Stimulated activated CD4-positive, alpha-beta T cell treated with anti-CD3 and anti-CD28 coated beads, Interleukin-2, amount 100 ng/mL, for 4 hours (primary cell): ENCODE data around the gene GALNT2.

Experiments used
- DNase-seq: peaks from one replicate; pipeline ENCODE4 v3.0.0-alpha.2; 2020; ENCODE audit warnings: low read depth

GALNT2 gene

GRCh38 chr1:230187290-230187689 lies 120.3 kb downstream of the GALNT2 start:
- no peak for DNase-seq

DNA sequence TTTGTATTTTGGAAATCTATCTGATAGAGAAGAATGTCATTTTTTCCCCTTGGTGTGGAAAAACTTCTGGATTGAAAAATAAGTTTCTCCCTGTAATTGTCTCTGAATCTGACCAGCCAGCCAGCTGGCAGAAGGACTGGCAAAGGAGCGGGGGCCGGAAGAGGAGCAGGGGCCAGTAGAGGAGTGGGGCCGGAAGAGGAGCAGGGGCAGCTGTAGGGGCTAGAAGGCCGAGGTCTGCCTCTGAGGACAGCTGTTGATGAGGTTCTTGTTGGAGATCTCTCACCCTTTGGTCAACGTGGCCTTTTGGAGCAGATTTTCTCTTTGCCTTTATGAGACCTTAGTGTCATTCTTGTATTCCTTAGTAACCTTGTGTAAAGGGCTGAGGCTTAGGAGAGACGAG lies 121.8 kb downstream of the GALNT2 start:
- no peak for DNase-seq

GRCh38 chr1:230189341-230189740 lies 122.3 kb downstream of the GALNT2 start:
- DNase-seq = no peak

DNA sequence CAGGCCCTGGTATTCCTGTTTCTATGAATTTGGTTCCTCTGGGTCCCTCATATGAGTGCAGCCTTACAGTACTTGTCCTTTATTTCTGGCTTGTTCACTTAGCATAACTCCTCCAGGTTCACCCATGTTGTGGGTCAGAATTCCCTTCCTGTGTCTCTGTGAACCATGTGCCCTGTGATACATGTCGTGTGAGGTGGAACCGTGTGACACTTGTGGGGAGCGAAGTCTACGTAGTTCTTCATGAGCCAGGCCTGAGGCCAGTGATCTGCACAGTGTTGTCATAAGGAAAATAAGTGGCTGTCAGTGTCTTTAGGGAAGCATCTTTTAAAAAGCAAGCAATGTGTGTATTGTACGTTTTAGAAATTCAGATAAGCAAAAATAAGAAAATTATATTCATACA lies 122.8 kb downstream of the GALNT2 start:
- no peak for DNase-seq

- no peak for DNase-seq
These were observed 124.2 kb downstream of the GALNT2 start for GRCh38 chr1:230191079-230191804.

- no peak for DNase-seq
These were observed 124.8 kb downstream of the GALNT2 start for GRCh38 chr1:230191855-230192254.

- DNase-seq = no peak
These were observed 127.5 kb downstream of the GALNT2 start for GRCh38 chr1:230194525-230194924.

DNA sequence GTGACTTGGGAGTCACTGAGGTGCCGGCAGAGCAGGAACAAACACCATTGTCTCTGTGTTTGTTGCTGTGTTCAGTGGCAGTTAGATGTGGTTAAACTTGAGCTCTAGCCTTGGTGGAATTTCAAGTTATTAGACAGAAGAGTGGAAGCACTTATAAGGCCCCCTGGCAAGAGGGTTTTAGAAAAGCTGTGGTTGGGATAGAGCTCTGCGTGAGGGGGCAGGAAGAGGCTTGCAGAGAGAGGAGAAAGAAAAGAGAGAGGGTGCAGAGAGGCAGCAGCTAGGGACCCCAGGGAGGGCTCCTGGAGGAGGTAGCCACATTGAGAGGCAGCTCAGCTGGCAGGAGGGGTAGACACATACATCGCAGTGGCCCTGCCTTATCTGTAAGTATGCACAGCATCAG lies 128.2 kb downstream of the GALNT2 start:
- no peak for DNase-seq

GRCh38 chr1:230196077-230196476 lies 129.0 kb downstream of the GALNT2 start:
- DNase-seq = no peak

DNA sequence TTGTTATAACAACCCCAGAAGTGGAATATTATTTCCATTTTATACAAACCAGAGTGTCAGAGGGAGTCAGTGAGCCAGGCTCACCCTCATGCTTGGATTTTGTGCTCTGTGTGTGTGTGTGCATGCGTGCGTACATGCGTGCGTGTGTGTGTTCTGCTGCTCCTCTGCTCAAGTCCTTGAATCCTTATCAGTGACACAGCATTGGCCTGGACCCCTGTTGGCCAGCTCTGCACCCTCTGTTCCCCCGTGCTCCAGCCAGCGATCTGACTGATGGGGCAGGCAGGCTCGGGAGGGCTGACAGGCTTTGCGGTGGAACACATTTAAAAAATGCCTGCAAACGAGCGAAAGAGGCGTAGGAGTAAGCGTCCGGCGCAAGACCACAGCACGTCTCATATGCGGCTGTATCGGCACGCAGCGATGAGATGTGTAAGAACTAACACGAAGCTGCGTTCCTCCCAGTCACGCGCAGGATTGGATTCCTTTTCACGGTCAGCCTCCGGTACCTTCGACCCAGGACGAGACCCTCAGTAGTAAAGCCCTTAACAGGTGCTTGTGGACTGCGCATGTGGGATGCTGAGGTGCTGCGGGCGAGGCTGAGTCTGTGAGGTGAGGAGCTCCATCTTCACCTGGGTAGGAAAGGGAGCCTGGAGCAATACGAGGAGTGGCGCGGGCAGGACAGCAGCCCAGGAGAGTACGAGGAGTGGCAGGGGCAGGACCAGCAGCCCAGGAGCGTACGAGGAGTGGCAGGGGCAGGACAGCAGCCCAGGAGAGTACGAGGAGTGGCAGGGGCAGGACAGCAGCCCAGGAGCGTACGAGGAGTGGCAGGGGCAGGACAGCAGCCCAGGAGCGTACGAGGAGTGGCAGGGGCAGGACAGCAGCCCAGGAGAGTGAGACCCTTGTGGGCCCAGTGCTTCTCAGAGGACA lies 130.9 kb downstream of the GALNT2 start:
- DNase-seq = no peak

DNA sequence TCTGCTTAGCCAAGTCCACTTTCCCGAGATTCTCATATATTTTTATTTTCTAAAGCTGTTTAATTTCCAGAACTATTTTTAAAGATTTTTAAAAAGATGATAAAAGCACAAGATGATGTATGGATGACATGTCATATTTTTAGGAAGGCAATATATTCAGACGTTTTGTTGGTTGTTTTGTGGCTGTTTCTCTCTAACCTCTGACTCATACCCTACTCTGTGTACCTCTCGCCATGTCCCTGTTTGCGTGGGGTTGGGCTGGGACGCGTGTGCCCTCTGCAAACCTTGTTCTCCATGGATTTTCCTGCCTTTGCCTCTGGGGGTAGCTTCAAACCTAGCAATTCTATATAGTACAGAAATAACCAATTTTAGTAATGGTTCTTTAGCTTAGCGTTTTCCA lies 132.0 kb downstream of the GALNT2 start:
- no peak for DNase-seq

- DNase-seq = no peak
These were observed 132.5 kb downstream of the GALNT2 start for GRCh38 chr1:230199554-230199953.

DNA sequence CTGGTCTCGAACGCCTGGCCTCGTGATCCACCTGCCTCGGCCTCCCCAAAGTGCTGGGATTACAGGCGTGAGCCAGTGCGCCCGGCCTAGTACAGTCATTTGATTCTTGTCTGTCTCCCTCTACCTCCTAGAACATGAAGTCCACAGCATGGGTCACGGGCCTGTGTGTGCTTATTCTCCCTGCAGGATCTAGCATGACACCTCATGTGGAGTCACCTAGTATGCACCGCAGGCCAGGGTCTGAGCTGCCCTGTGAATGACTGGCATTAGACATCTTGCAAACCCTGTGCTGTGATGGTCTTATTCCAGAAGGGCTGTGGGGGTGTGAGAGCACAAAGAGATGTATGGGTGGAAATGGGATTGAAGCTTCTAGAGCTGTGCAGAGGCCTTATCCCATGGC lies 133.2 kb downstream of the GALNT2 start:
- DNase-seq = no peak

DNA sequence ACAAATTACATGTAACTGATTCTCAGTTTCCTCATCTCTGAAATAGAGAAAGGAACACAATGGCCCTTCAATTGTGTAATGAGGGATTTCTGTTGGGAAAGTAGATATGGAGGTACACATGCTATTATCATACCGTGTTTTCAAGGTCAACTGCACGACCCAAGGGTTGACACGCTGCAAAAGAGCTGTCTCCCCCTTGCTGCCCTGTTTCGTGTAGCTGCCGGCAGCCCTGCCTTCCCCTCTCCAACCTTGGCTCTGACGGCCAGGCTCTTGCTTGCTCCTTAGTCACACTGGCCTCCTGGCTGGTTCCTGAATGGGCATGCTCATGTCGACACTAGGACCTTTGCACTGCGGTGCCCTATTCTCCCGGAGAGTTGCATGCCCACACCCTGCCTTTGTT lies 134.4 kb downstream of the GALNT2 start:
- no peak for DNase-seq

GRCh38 chr1:230204842-230205241 lies 137.8 kb downstream of the GALNT2 start:
- no peak for DNase-seq

GRCh38 chr1:230205719-230206198 lies 138.7 kb downstream of the GALNT2 start:
- no peak for DNase-seq

- DNase-seq = no peak
These were observed 139.2 kb downstream of the GALNT2 start for GRCh38 chr1:230206207-230206606.

- DNase-seq = no peak
These were observed 139.9 kb downstream of the GALNT2 start for GRCh38 chr1:230206976-230207375.

DNA sequence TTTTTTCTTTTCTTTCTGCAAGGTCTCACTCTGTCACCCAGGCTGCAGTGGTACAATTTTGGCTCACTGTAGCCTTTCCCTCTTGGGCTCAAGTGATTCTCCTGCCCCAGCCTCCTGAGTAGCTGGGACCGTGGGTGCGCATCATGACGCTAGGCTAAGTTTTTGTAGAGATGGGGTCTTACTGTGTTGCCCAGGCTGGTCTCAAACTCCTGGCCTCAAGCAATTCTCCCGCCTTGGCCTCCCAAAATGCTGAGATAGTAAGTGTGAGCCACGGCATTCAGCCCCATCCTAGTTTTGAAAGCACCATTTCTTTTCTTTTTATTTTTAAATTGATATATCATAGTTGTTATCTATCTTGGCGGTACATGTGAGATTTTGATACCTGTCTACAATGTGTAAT lies 140.6 kb downstream of the GALNT2 start:
- DNase-seq = no peak

DNA sequence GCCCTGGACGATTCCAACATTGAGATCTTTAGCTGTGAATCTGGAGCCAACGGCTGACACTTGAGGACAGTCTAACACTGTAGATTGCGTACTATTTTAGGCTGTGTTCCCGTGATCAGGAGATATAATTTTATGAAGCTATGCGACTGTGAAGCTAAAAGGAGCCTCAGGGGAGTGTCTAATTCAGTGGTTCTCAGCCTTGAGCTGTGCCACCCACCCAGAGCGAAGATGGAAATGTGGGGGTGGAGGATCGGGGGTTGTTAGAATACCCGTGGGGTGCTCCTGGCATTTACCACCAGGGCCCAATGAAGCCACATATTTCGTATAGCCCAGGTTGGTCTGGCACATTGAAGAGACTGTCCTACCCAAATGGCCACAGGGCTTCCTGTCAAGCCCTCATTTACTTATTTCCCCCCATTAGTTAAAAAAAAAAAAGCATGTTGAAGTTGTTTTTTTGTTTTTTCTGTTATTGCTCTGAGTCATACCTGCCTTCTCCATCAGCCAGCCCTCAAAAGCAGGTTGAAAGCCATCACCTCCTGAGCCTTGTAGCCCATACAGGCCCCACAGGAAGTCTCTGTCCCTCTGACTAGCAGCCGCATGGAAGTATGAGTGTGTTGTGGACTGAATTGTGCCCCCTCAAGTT lies 141.7 kb downstream of the GALNT2 start:
- DNase-seq = peak; percentile 16

DNA sequence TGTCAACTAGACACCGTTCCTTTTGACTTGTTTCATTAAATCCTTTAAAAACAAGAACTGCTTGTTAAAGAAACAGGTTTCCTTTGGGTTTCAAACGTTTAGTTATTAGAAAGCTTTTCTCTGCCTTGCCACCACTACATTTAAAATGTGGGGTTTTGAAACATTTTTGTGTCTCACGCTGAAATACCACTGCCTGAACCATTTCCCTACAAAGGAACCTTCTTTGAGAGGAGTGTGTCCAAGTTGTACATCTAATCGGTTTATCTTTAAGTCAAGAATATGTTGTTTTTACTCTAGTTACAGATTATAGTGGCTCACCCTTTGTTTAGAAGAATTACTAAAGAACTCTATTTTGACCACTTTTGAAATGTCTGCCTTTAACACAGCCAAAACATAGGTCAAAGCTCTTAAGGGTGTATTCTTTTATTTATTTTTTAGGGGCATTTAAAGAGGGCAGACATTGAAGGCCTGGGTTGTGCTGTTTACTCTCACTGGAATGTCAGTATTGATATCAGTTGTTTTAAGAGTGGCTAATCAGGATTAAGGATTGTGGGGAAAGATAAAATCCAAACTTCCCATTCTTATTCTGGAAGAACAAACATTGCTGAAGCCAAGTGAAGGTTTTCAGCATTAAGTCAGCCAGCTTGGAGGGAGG lies 143.4 kb downstream of the GALNT2 start:
- DNase-seq = no peak

- DNase-seq = no peak
These were observed 143.9 kb downstream of the GALNT2 start for GRCh38 chr1:230210981-230211336.
